ENCODE data around the gene PRXL2B.
"Not testable (repeated sequence)": the region's sequence is repeated elsewhere in the genome, so short reads cannot be mapped to it uniquely, and the experiment has no call there.

PRXL2B gene

GRCh38 chr1:2569060-2569459 lies 17.5 kb upstream of the PRXL2B start:
- no peak for TF ChIP-seq LEF1 (IDR thresholded peaks at IDR 0.05; ENCODE audit: borderline replicate concordance)
- no peak for TF ChIP-seq CTBP1 (IDR thresholded peaks at IDR 0.05; ENCODE audit: borderline replicate concordance)
- TF ChIP-seq HDGF (IDR thresholded peaks at IDR 0.05; ENCODE audit: borderline replicate concordance) = no peak
- no peak for TF ChIP-seq L3MBTL2 (conservative IDR thresholded peaks at IDR 0.05)
- TF ChIP-seq BHLHE40 (IDR thresholded peaks at IDR 0.05; ENCODE audit: borderline replicate concordance) = no peak
- TF ChIP-seq FOXK2 (IDR thresholded peaks at IDR 0.05) = no peak
- TF ChIP-seq NFRKB (IDR thresholded peaks at IDR 0.05) = no peak
- TF ChIP-seq ZNF384 (IDR thresholded peaks at IDR 0.05) = no peak
- no peak for TF ChIP-seq TARDBP (IDR thresholded peaks at IDR 0.05)
- ChIA-PET CTCF (no interaction called here), POLR2A (no interaction called here)
- no peak for DNase-seq (ENCODE audit: extremely low spot score)

GRCh38 chr1:2569703-2570102 lies 16.9 kb upstream of the PRXL2B start:
- DNase-seq (ENCODE audit: extremely low spot score); CTCF ChIA-PET; POLR2A ChIA-PET: not testable (repeated sequence)

- no peak for DNase-seq (ENCODE audit: extremely low spot score)
- ChIA-PET CTCF (no interaction called here), POLR2A (no interaction called here)
- TF ChIP-seq PKNOX1 (IDR thresholded peaks at IDR 0.05) = no peak
- no peak for TF ChIP-seq L3MBTL2 (conservative IDR thresholded peaks at IDR 0.05)
- no peak for TF ChIP-seq FOXM1 (IDR thresholded peaks at IDR 0.05; ENCODE audit: borderline replicate concordance)
- TF ChIP-seq CTBP1 (IDR thresholded peaks at IDR 0.05; ENCODE audit: borderline replicate concordance) = no peak
- no peak for TF ChIP-seq ZNF384 (IDR thresholded peaks at IDR 0.05)
- TF ChIP-seq ELF4 (IDR thresholded peaks at IDR 0.05) = no peak
- no peak for TF ChIP-seq ARNT (IDR thresholded peaks at IDR 0.05)
- TF ChIP-seq HDGF (IDR thresholded peaks at IDR 0.05; ENCODE audit: borderline replicate concordance) = no peak
- no peak for TF ChIP-seq TARDBP (IDR thresholded peaks at IDR 0.05)
- no peak for TF ChIP-seq NFRKB (IDR thresholded peaks at IDR 0.05)
- no peak for TF ChIP-seq SUZ12 (IDR thresholded peaks at IDR 0.05)
- no peak for TF ChIP-seq BHLHE40 (IDR thresholded peaks at IDR 0.05; ENCODE audit: borderline replicate concordance)
- no peak for TF ChIP-seq FOXA1 (IDR thresholded peaks at IDR 0.05)
Observed at GRCh38 chr1:2570332-2570731, 16.2 kb upstream of the PRXL2B start.

GRCh38 chr1:2571348-2571747 lies 15.2 kb upstream of the PRXL2B start:
- TF ChIP-seq FOXM1 (IDR thresholded peaks at IDR 0.05; ENCODE audit: borderline replicate concordance) (no peak), TARDBP (IDR thresholded peaks at IDR 0.05) (no peak)
- ChIA-PET POLR2A (interaction anchor here (0.9 kb wide), 1 partner anchor 14 kb away, joined by 3 read pairs; no protein-coding TSS in a partner anchor), CTCF (no interaction called here)
- no peak for DNase-seq (ENCODE audit: extremely low spot score)

GRCh38 chr1:2573250-2573920 lies 13.2 kb upstream of the PRXL2B start:
- no peak for DNase-seq (ENCODE audit: extremely low spot score)
- TF ChIP-seq FOXK2 (IDR thresholded peaks at IDR 0.05) (no peak), NFRKB (IDR thresholded peaks at IDR 0.05) (no peak), FOXM1 (IDR thresholded peaks at IDR 0.05; ENCODE audit: borderline replicate concordance) (no peak), L3MBTL2 (conservative IDR thresholded peaks at IDR 0.05) (no peak), SUZ12 (IDR thresholded peaks at IDR 0.05) (no peak), BHLHE40 (IDR thresholded peaks at IDR 0.05; ENCODE audit: borderline replicate concordance) (no peak), FOXA1 (IDR thresholded peaks at IDR 0.05) (no peak), PKNOX1 (IDR thresholded peaks at IDR 0.05) (no peak), ARNT (IDR thresholded peaks at IDR 0.05) (no peak)
- ChIA-PET POLR2A (interaction anchor here (0.7 kb wide), 1 partner anchor 11 kb away, joined by 3 read pairs; no protein-coding TSS in a partner anchor), CTCF (interaction anchor here (1.4 kb wide), 1 partner anchor 12 kb away, joined by 6 read pairs; no protein-coding TSS in a partner anchor)

- TF ChIP-seq ELF4 (IDR thresholded peaks at IDR 0.05) (no peak), TARDBP (IDR thresholded peaks at IDR 0.05) (no peak), L3MBTL2 (conservative IDR thresholded peaks at IDR 0.05) (no peak), HDGF (IDR thresholded peaks at IDR 0.05; ENCODE audit: borderline replicate concordance) (no peak), CTBP1 (IDR thresholded peaks at IDR 0.05; ENCODE audit: borderline replicate concordance) (no peak), PKNOX1 (IDR thresholded peaks at IDR 0.05) (no peak), NFRKB (IDR thresholded peaks at IDR 0.05) (no peak), FOXM1 (IDR thresholded peaks at IDR 0.05; ENCODE audit: borderline replicate concordance) (no peak), ARNT (IDR thresholded peaks at IDR 0.05) (no peak), ZNF384 (IDR thresholded peaks at IDR 0.05) (no peak), BHLHE40 (IDR thresholded peaks at IDR 0.05; ENCODE audit: borderline replicate concordance) (no peak), FOXK2 (IDR thresholded peaks at IDR 0.05) (no peak), FOXA1 (IDR thresholded peaks at IDR 0.05) (no peak), LEF1 (IDR thresholded peaks at IDR 0.05; ENCODE audit: borderline replicate concordance) (no peak), SUZ12 (IDR thresholded peaks at IDR 0.05) (no peak), SP1 (IDR thresholded peaks at IDR 0.05) (no peak)
- ChIA-PET POLR2A (interaction anchor here (0.9 kb wide), 1 partner anchor 11 kb away, joined by 3 read pairs; no protein-coding TSS in a partner anchor), CTCF (interaction anchor here (1.4 kb wide), 1 partner anchor 13 kb away, joined by 6 read pairs; no protein-coding TSS in a partner anchor)
- no peak for DNase-seq (ENCODE audit: extremely low spot score)
Observed at GRCh38 chr1:2574350-2574749, 12.2 kb upstream of the PRXL2B start.

Measured in HEK293T (cell line).